T47D (cell line): Measurements from ENCODE around the gene EDC4.
"Not testable (repeated sequence)": the region's sequence is repeated elsewhere in the genome, so short reads cannot be mapped to it uniquely, and the experiment has no call there.

Experiments used
- DNase-seq, 2 experiments: peaks; one replicate each; pipeline versions ENCODE4 v3.0.0 to v3.0.0-alpha.2; 2011 to 2012; ENCODE audit warnings: low read depth in 1 of 2, low spot score in 1 of 2
- JUND ChIP-seq: IDR thresholded peaks from 2 replicates; pipeline ENCODE4 v1.6.1; 2012; ENCODE audit warnings: low read depth
- in situ Hi-C: cut with HindIII; loops from 2 replicates; pipeline ENCODE4 v1.10.0; 2016; ENCODE audit warnings: low sequenced_read_pairs, low pct_unique_long_range_greater_than_20kb

The EDC4 gene, protein sequence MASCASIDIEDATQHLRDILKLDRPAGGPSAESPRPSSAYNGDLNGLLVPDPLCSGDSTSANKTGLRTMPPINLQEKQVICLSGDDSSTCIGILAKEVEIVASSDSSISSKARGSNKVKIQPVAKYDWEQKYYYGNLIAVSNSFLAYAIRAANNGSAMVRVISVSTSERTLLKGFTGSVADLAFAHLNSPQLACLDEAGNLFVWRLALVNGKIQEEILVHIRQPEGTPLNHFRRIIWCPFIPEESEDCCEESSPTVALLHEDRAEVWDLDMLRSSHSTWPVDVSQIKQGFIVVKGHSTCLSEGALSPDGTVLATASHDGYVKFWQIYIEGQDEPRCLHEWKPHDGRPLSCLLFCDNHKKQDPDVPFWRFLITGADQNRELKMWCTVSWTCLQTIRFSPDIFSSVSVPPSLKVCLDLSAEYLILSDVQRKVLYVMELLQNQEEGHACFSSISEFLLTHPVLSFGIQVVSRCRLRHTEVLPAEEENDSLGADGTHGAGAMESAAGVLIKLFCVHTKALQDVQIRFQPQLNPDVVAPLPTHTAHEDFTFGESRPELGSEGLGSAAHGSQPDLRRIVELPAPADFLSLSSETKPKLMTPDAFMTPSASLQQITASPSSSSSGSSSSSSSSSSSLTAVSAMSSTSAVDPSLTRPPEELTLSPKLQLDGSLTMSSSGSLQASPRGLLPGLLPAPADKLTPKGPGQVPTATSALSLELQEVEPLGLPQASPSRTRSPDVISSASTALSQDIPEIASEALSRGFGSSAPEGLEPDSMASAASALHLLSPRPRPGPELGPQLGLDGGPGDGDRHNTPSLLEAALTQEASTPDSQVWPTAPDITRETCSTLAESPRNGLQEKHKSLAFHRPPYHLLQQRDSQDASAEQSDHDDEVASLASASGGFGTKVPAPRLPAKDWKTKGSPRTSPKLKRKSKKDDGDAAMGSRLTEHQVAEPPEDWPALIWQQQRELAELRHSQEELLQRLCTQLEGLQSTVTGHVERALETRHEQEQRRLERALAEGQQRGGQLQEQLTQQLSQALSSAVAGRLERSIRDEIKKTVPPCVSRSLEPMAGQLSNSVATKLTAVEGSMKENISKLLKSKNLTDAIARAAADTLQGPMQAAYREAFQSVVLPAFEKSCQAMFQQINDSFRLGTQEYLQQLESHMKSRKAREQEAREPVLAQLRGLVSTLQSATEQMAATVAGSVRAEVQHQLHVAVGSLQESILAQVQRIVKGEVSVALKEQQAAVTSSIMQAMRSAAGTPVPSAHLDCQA (N-terminal part only)

DNA sequence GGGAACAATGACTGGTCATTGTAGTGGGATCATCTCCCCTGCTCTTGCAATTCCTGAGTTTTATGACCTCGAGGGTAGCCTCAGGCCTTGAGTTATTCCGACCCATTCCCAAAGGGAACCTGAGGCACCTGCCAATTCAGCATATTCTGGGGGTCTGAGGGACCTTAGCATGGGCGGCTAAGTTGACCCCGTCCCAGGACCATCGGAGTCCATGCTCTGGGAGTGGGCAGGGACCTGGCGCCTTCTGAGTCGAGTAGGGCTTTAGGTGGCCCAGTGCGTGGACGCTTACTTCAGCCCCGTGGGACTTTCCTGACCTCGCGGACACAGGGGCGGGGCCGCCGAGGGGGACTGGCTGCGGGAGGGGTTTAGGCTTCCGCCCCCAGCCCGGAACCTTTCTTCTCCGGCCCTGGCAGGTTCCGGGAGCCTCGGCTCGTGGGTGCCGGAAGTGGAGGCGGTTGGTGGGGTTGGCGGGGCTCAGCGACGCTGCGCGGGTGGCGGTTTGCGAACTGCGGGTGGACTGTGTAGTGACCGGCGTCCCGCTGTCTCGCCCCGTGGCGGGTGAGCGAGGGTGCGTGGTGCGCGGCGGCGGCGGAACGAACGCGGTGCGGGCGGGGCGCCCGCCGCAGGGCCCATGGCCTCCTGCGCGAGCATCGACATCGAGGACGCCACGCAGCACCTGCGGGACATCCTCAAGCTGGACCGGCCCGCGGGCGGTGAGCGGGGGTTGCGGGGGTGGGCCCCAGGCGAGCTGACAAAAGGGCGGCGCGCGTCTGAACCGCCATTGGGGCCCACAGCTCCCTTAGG lies at the start of gene EDC4:
Gene EDC4 (plus strand): TSS at position 422 of the 804 bp plus-strand sequence. CDS start 210 bp downstream, at position 632.
- DNase-seq: peak; percentile 77 to 89
- in situ Hi-C loops: no loop called here
- TF ChIP-seq JUND: no peak

DNA sequence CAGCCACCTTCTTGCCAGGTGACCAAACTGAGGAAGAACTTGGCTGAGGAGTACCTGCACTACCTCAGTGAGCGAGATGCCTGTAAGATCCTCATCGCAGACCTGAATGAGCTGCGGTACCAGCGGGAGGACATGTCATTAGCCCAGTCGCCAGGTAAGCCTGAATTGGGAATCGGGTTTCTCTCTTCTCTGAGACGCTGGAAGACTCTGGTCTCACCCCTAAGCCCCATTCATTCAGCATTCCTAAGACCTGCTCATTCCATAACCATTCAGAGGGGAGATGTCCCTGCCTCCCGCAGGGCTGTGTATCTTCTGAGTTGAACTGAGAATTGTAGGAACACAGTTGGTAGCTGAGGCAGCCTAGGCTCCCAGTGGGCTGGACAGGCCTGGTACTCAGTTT lies 47.7 kb upstream of the EDC4 start:
- TF ChIP-seq JUND: no peak
- in situ Hi-C loops: no loop called here
- DNase-seq: no peak

DNA sequence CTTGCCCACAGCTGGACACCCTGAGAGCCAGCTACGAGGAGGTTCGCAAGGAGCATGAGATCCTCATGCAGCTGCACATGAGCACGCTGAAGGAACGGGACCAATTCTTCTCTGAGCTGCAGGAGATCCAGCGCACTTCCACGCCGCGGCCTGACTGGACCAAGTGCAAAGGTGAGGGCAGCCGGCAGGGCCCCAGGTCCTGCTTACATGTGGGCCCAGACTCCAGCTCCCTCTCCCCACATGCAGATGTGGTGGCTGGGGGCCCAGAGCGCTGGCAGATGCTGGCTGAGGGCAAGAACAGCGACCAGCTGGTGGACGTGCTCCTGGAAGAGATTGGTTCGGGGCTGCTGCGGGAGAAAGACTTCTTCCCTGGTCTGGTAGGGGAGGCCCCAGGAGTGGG lies 46.9 kb upstream of the EDC4 start:
- TF ChIP-seq JUND: no peak
- no peak for DNase-seq
- in situ Hi-C loops: no loop called here

DNA sequence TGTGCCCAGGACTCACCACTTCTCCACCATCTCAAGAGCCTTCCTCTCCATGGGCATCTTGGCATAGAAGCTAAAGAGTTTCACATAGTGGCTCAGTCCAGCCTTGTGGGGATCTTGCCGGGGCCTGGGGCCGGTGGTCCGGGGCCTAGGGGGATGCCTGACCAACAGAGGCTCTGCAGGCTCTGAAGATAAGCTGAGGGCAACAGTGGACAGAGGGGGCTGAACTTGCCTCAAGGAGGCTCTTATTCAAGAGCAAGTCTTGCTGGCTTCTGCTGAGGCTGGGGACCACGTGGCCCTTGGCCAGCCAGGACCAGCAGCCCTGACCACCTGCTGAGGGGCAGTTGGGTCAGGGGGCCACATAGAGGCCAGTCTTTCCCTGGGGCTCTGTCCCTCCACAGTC lies 44.2 kb upstream of the EDC4 start:
- TF ChIP-seq JUND: no peak
- in situ Hi-C loops: no loop called here
- no peak for DNase-seq

DNA sequence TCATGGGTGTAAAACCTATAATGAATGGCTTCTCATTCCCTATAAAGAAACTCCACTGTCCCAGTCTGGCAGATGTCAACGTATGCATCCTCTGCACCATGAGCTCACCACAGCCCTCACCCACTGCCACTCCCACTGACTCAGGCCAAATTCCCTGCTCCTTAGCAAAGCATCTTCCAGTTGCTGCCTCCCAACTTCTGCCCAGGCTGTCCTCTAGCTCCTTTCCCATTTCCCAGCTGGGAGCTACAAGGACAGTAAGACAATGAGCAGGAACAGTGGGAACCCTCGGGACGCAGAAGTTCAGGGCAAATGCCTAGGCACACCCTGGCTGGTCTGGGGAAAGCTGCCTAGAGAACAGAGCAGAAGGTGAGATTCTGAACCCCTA lies 39.8 kb upstream of the EDC4 start:
- DNase-seq: no peak
- no peak for TF ChIP-seq JUND
- in situ Hi-C loops: no loop called here

DNA sequence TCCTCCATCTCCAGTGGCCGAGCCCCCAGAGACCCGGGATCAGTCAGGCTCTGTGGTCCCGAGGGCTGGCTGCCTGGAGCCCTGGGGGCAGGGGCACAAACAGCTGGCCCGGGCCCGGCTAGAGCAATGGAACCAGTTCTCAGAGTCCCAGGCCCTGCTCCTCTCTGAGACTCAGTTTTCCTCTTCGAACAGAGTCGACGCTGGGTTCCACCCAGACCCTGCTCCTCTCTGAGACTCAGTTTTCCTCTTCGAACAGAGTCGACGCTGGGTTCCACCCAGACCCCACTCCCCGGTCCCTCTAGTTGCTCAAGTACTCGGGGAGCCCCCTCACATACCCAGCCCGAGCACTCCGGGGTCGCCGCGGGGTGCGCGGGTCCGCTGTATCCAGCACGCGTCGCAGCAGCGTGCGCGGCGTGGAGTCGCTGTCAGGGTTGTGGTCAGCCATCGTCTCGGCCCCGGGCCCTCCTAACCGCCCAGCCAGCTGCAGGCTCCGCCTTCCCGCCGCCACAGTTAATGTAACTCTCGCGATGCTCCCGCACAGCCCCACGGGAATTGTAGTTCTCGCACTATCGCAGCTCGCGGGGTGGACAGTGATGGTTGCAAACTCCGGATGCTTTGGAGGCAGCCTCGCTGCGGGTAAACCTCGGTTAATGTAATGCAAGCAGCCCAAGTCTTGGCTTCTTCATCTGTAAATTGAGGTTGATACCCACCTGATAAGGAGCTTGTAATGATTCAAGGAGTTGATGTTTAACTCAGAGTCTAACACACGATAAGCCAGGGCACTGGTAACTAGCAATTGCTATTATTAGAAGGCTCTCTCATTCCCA lies 39.2 kb upstream of the EDC4 start:
- in situ Hi-C loops: no loop called here
- no peak for TF ChIP-seq JUND
- peak; percentile 87 to 89 for DNase-seq

DNA sequence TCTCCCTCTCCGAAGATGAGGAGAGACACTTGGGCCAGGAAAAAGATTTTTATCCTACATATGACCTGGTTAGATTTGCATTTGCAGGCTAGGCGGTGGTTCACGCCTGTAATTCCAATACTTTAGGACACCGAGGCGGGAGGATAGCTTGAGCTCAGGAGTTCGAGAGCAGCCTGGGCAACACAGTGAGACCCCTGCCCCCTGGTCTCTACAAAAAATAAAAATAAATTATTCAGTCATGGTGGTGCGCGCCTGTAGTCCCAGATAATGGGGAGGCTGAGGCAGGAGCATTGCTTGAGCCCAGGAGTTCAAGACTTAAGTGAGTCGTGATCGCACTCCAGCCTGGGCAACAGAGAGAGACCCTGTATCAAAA lies 38.6 kb upstream of the EDC4 start:
- DNase-seq: no peak
- no peak for TF ChIP-seq JUND
- in situ Hi-C loops: no loop called here

DNA sequence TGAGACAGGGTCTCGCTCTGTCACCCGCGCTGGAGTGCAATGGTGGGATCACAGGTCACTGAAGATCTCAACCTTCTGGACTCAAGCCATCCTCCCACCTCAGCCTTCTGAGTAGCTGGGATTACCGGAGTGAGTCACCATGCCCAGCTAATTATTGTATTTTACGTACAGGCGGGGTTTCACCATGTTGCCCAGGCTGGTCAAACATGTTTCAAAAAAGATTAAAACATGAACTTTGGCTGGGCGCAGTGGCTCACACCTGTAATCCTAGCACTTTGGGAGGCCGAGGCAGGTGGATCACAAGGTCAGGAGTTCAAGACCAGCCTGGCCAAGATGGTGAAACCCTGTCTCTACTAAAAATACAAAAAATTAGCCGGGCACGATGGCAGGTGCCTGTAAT lies 35.7 kb upstream of the EDC4 start:
- DNase-seq, in situ Hi-C loops: not testable (repeated sequence)

DNA sequence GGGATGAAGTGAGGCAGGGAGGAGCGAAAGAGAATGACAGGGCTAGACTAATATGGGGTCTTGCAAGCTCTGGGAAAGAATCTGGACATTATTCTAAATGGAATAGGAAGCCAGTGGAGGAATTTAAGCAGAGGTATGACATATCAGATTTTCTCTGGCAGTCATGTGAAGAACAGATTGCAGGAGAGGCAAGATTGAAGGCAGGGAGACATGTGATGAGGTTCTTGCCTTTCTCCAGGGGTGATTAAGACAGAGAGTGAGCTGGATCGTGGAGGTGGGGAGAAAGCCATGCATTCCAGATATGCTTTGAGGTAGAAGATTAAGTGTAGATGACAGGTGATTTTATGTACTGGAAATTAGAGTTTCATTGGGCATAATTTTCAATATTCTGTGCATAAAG lies 35.0 kb upstream of the EDC4 start:
- in situ Hi-C loops: no loop called here
- no peak for TF ChIP-seq JUND
- no peak for DNase-seq

DNA sequence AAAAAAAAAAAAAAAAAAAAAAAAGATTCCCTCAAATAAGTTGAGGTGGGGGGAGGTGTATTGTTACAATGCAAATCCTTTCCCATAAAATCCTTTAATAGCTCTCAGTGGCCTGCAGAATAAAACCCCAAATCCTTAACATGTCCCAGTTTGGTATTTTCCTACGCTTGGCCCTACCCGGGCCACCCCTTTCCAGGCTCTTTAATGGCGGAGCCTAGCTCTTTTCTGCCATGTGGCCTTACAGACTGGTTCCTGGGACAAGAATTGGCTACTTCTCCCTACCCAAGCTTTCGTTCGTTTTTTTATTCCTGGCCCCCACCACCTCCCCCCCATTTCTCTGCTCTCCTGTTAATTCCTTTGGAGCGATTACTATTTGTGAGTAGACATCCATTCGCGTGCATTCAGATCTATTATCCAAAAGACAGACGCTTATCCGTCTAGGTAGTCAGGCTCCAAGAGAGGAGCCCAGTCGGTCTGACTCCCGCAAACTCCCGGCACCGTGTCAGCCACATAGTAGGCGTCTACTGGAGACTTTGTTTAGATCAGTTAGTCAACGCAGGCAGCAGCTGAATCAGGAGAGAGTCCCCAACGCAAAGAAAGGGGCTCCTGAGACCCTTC lies 31.5 kb upstream of the EDC4 start:
- in situ Hi-C loops: no loop called here
- no peak for TF ChIP-seq JUND
- no peak for DNase-seq
